NCI-H82 (cell line): ENCODE measurements around the gene CFD.
"Not testable (repeated sequence)": the region's sequence is repeated elsewhere in the genome, so short reads cannot be mapped to it uniquely, and the experiment has no call there.

Experiments
- DNase-seq: peaks from one replicate; lab custom pipeline; 2025; lab: John Stamatoyannopoulos, UW

Gene CFD

DNA sequence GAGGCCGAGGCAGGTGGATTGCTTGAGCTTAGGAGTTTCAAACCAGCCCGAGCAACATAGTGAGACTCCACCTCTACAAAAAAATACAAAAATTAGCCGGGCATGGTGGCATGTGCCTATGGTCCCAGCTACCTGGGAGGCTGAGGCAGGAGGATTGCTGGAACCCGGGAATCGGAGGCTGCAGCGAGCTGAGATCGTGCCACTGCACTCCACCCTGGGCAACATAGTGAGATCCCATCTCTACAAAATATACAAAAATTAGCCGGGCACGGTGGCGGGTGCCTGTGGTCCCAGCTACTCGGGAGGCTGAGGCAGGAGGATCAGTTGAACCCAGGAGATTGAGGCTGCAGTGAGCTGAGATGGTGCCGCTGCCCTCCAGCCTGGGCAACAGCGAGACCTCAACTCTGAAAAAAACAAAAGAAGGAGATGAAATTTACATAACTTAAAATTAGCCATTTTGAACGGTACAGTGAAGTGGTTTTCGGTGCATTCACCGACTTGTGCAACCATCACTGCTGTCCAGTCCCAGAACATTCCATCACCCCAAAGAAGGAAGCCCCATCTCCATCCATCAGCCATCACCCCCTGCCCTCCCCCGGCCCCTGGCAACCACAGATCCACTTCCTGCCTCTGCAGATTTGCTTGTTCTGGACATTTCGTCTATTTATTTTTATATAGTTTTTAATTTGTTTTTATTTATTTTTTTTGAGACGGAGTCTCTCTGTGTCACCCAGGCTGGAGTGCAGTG, 33.4 kb upstream of the CFD start:
- no peak for DNase-seq

- DNase-seq = no peak
Observed at GRCh38 chr19:827314-827709, 32.2 kb upstream of the CFD start.

DNA sequence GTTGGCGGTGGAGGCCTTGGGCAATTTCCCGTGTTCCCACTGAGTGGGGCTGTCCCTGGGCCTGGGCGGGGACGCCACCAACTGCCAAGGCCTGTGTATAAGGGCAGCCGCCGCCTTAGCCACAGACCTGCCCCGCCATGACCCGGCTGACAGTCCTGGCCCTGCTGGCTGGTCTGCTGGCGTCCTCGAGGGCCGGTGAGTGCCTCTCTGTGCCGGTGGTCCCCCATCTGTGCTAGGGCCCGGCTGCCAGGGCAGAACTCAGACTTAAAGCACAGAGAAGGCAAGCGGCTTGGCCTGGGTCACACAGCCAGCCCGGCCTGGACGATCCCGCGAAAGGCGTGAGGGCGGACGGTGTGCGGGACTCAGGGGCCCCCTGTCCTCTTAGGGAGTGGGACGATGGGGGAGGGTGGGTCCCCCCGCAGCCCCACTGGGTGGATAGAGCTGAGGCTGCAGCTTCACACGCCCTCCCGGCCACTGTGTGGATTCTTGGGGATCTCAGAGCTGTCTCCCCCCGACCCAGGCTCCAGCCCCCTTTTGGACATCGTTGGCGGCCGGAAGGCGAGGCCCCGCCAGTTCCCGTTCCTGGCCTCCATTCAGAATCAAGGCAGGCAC, 31.6 kb upstream of the CFD start, which contains the start of gene AZU1:
Gene AZU1, plus strand, starts transcription at position 128 of the 612 bp plus-strand sequence. Its CDS starts 10 bp downstream, at position 138.
- DNase-seq = no peak

DNA sequence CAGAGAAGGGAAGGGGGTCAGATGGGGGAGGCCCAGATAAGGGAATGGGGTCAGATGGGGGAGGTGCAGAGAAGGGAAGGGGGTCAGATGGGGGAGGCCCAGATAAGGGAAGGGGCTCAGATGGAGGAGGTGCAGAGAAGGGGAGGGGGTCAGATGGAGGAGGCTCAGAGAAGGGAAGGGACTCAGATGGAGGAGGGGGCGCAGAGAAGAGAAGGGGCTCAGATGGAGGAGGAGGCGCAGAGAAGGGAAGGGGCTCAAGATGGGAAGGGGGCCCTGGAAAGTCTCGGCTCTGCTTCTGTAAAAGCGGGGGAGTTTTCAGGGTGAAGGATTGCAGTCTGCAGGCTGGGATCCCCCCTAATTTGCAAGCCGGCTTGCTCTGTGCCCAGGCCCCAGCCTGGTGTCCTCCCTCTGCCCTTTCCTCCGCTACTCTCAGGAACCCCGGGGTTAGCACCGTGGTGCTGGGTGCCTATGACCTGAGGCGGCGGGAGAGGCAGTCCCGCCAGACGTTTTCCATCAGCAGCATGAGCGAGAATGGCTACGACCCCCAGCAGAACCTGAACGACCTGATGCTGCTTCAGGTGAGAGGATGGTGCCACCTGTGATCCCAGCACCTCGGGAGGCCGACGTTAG, 30.2 kb upstream of the CFD start:
- DNase-seq = no peak

GRCh38 chr19:831407-832369, 27.8 kb upstream of the CFD start:
- no peak for DNase-seq

GRCh38 chr19:834216-834615, 25.2 kb upstream of the CFD start:
- DNase-seq = no peak

DNA sequence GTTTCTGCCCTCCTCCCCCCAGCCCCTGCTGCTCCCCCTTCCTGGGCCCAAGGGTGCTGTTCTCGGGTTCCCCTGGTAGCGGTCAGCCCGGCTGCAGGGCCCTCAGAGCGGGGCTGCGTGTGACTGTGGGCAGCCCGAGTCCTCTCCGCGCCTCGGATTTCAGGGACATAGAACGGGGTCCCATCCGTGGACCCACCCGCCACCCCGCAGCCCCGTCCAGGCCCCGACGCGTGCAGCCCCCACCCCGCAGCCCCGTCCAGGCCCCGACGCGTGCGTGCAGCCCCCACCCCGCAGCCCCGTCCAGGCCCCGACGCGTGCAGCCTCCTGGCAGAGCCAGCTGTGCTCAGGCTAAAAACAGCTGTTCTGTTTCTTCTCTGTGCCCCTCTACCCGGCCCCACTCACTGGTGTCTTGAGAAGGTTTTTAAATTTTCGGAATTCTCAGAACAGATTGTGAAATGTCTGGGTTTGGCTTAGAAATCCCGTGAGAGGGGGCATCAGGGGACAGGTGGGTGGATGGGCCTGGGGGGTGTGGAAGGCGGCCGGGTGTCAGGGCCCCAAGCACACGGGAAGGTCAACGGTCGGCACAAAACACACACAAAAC, 24.2 kb upstream of the CFD start:
- no peak for DNase-seq

DNA sequence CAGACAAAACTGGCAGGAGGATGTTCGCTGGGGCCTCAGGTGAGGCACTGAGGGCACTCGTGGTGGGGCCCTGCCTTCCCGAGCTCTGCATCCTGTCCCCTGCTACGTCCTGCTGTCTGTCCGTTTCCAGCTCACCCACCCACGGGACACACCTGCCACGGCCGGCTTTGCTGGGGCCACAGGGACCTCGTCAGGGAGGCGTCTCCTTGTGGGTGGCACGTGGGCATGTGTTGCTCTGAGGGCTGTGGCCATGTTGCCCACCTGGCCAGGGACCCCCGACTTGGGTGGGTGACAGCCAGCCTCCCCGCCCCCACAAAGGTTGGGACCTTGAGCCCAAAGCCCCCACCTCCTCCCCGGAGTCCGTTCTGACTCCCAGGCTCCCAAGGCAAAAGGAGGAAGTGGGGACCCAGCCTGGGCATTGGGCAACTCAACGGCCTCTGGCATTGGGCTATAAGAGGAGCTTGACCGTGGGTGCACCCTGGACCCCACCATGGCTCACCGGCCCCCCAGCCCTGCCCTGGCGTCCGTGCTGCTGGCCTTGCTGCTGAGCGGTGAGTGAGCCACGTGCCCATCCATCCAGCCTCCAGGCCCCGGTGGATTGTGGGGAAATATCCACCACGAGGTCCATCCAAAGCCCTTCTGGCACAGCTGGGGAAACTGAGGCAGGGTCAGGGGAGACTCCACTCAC, 18.8 kb upstream of the CFD start, which contains the start of gene PRTN3:
Gene PRTN3, plus strand, starts transcription at position 481 of the 688 bp plus-strand sequence. Its CDS starts 10 bp downstream, at position 491.
- no peak for DNase-seq

DNA sequence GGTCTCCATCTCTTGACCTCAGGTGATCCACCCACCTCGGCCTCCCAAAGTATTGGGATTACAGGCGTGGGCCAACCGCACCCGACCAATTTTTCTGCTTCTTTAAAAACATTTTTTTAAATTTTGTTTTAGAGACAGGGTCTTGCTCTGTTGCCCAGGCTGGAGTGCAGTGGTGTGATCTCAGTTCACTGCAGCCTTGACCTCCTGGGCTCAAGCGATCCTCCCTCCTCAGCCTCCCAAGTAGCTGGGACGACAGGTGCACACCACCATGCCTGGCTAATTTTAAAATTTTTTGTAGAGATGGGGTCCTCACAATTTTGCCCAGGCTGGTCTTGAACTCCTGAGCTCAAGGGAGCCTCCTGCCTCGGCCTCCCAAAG, 16.7 kb upstream of the CFD start:
- DNase-seq = not testable (repeated sequence)

DNA sequence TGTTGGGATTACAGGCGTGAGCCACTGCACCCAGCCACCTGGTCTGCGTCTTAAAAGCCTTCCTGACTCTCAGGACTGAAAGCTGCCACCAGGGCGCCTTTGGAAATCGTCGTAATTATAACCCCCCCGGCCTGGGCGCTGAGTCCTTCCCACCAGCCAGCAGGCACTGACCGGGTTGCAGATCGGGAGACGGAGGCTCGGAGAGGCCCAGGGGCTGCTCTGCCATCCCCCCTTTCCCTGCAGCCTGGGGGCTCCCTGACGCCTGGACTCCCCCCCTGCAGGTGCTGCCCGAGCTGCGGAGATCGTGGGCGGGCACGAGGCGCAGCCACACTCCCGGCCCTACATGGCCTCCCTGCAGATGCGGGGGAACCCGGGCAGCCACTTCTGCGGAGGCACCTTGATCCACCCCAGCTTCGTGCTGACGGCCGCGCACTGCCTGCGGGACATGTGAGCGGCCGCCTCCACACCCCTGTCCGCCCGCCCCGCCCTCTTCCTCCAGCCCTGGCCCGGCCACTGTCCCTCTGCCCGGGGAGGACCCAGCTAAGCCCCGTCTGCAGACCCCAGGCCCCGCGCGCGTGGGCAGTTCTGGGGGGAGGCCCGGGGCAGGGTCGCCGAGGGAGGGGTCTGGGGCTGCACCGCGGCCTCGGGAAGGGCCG, 16.2 kb upstream of the CFD start:
- peak; percentile 29 for DNase-seq

GRCh38 chr19:843836-844545, 15.5 kb upstream of the CFD start:
- no peak for DNase-seq

DNA sequence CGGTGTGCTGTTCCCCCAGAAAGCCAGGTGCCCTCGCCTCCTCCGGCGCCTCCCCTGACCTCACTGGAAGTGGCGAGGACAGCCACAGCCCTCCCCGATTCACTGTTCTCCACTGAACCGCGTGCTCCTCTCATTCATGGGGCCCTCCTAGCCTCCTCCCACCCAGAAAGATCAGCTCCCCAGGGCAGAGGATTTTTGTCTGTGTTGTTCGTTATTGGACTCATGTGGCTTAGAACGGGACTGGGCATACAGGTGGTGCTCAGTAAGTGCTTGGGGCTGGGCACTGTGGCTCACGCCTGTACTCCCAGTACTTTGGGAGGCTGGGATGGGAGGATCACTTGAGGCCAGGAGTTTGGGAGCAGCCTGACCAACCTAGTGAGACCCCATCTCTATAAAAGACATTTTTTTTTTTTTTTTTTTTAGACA, 14.9 kb upstream of the CFD start:
- DNase-seq = no peak

GRCh38 chr19:845707-846521, 13.6 kb upstream of the CFD start:
- no peak for DNase-seq

DNA sequence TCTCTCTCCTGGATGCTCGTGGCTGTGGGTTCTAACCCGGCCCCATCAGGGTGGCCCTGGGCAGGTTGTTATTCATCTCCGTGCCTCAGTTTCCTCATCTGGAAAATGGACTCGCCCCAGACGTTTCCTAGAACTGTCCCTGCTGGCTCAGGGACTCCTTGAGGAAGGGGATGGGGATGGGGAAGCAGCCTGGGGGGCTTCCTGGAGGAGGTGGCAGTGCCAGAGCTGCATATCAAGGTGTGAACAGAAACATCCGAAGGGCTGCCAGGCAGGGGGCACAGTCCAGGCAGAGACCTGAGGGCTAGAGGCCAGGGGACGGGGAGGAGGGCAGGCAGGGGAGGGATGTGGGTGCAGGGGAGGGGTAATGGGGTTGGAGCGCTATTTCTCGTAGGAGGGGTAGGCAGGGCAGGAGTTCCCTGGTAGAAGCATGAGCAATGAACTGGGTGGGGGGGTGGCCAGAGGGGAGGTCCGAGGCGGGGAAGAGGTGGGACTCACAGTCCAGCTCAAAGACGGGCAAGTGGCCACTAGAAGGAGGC, 11.0 kb upstream of the CFD start:
- no peak for DNase-seq

- not testable (repeated sequence) for DNase-seq
Observed at GRCh38 chr19:849195-849594, 10.3 kb upstream of the CFD start.

GRCh38 chr19:850221-850978, 9.1 kb upstream of the CFD start:
- peak; percentile 54 for DNase-seq

GRCh38 chr19:850979-851335, 8.5 kb upstream of the CFD start:
- no peak for DNase-seq
